K562 (cell line): ENCODE results near the gene RFX7. TPM values are rescaled to one million over a fixed set of nuclear protein-coding genes. Genes with fewer than 3 reads are reported as not detected.

Source experiments
- ATAC-seq: fragments of 200-7000 bp; cut with Tn5 transposase; 3 replicates; pipeline ENCODE4 v1.9.1; 2020; ENCODE audit warnings: moderate library complexity
- BruUV-seq: library from RNA; stranded (reverse); fragments of 400-500 nt; replicated peaks from 2 replicates; lab custom pipeline; 2021; lab: Mats Ljungman, UMichigan
- CTCF ChIA-PET: fragments of 300-600 bp; formaldehyde crosslinking; extraction: SDS; loops from one replicate; lab custom pipeline; 2021; ENCODE audit warnings: low intra/inter-chr PET ratio; lab: Yijun Ruan, JAX
- POLR2A ChIA-PET: fragments of 300-600, 350-650 bp; sonication (Branson Sonifier 250); formaldehyde crosslinking; extraction: SDS; loops from one replicate; lab custom pipeline; 2021; ENCODE audit warnings: antibody characterized with exemption, inconsistent platforms; lab: Yijun Ruan, JAX
- DNase-seq, 4 experiments: peaks; one replicate each; pipeline versions ENCODE4 v3.0.0 to v3.0.0-alpha.2; 2011 to 2018; ENCODE audit warnings: low spot score in 3 of 4, mixed read lengths in 3 of 4; ENCODE audit errors: extremely low read depth in 1 of 4
- FAIRE-seq: peaks from 2 replicates; lab custom pipeline; 2011; peaks lifted over from hg19 to GRCh38; lab: Jason Lieb, UNC
- H2AFZ ChIP-seq: 2 replicates; pipeline ENCODE4 v1.6.0; 2011; ENCODE audit warnings: low read depth, low read length, control low read depth, inconsistent platforms
- H3K27ac ChIP-seq: fragments of 200-600 bp; 3 replicates; pipeline ENCODE4 v1.8.0; 2011; ENCODE audit warnings: low read depth, mild to moderate bottlenecking, control low read depth, inconsistent platforms, low read length, moderate library complexity, mixed read lengths; ENCODE audit errors: extremely low read depth
- H3K27me3 ChIP-seq, 2 experiments: fragments of 300-600 bp in 1 of 2; 2 replicates in 1 of 2; 3 replicates in 1 of 2; pipeline versions ENCODE4 v1.6.0 to v1.8.0; 2011; ENCODE audit warnings: inconsistent platforms in 2 of 2, low read length in 2 of 2, mild to moderate bottlenecking in 1 of 2, mixed read lengths in 1 of 2, moderate library complexity in 1 of 2; ENCODE audit not compliant: control insufficient read depth in 2 of 2, insufficient read depth in 2 of 2
- H3K36me3 ChIP-seq: fragments of 300-600 bp; 3 replicates; pipeline ENCODE4 v1.8.0; 2011; ENCODE audit warnings: mild to moderate bottlenecking, low read length, inconsistent platforms; ENCODE audit not compliant: control insufficient read depth, insufficient read depth
- H3K4me1 ChIP-seq, 2 experiments: fragments of 200-600 bp in 1 of 2; replicated peaks in 1 of 2; 2 replicates in 1 of 2; 3 replicates in 1 of 2; pipeline versions ENCODE4 v1.5.1 to v1.8.0; 2011; ENCODE audit warnings: inconsistent platforms in 2 of 2, low read length in 2 of 2, mild to moderate bottlenecking in 1 of 2, mixed read lengths in 1 of 2, moderate library complexity in 1 of 2; ENCODE audit not compliant: control insufficient read depth in 2 of 2, insufficient read depth in 2 of 2
- H3K4me2 ChIP-seq: 2 replicates; pipeline ENCODE4 v1.6.1; 2011; ENCODE audit warnings: low read length, control low read depth, inconsistent platforms, mixed read lengths; ENCODE audit not compliant: insufficient read depth
- H3K4me3 ChIP-seq: fragments of 200-600 bp; sonication (generic), shearing (Covaris generic); 2 replicates; pipeline ENCODE4 v1.5.1; 2016; ENCODE audit warnings: control low read depth, inconsistent platforms
- H3K79me2 ChIP-seq: fragments of 200-600 bp; 3 replicates; pipeline ENCODE4 v1.8.0; 2011; ENCODE audit warnings: low read length, inconsistent platforms; ENCODE audit not compliant: control insufficient read depth, insufficient read depth
- H3K9ac ChIP-seq, 2 experiments: 2 replicates each; pipeline versions ENCODE4 v1.6.0 to v1.6.1; 2011; ENCODE audit warnings: low read depth in 2 of 2, low read length in 2 of 2, control low read depth in 1 of 2, inconsistent platforms in 1 of 2, mild to moderate bottlenecking in 1 of 2, mixed read lengths in 1 of 2; ENCODE audit not compliant: insufficient read depth in 1 of 2
- H3K9me1 ChIP-seq: one replicate; pipeline ENCODE4 v1.6.0; 2011; ENCODE audit warnings: inconsistent platforms, mild to moderate bottlenecking, low read length, moderate library complexity; ENCODE audit not compliant: control insufficient read depth, insufficient read depth
- H3K9me3 ChIP-seq: replicated peaks from 2 replicates; pipeline ENCODE4 v1.5.1; 2011; ENCODE audit warnings: low read depth, low read length, inconsistent platforms; ENCODE audit not compliant: control insufficient read depth, insufficient read depth
- H4K20me1 ChIP-seq: replicated peaks from 2 replicates; pipeline ENCODE4 v1.6.1; 2011; ENCODE audit warnings: low read length, inconsistent platforms, mixed read lengths; ENCODE audit not compliant: control insufficient read depth, insufficient read depth
- CBX2 ChIP-seq: fragments of 200-600 bp; sonication (generic); IDR thresholded peaks from one replicate; pipeline ENCODE4 v1.6.1; 2012; ENCODE audit warnings: mild to moderate bottlenecking, low read length, inconsistent platforms; ENCODE audit not compliant: insufficient read depth, poor library complexity, severe bottlenecking
- CCAR2 ChIP-seq: fragments of 200-400 bp; formaldehyde crosslinking; IDR thresholded peaks from 2 replicates; pipeline ENCODE4 v1.6.1; 2017; ENCODE audit warnings: mild to moderate bottlenecking, low read depth, low read length
- CGGBP1 ChIP-seq: fragments of 250-450 bp; sonication (Bioruptor Pico); IDR thresholded peaks from 2 replicates; pipeline ENCODE4 v1.9.0; 2021; ENCODE audit warnings: mild to moderate bottlenecking
- CHD1 ChIP-seq: fragments of 200-600 bp; sonication (generic); IDR thresholded peaks from one replicate; pipeline ENCODE4 v1.6.1; 2012; ENCODE audit warnings: mild to moderate bottlenecking, moderate library complexity, low read length, inconsistent platforms
- DPF2 ChIP-seq: fragments of 450-650 bp; IDR thresholded peaks from 2 replicates; pipeline ENCODE4 v1.6.1; 2016
- ELF1 ChIP-seq: fragments of 200-800 bp; sonication (Bioruptor generic); IDR thresholded peaks from 2 replicates; pipeline ENCODE4 v1.6.1; 2016; ENCODE audit warnings: missing genetic modification characterization, missing compliant biosample characterization
- ETV6 ChIP-seq, 3 experiments: fragments of 150-350 bp in 1 of 3; sonication (generic) in 1 of 3; formaldehyde crosslinking in 1 of 3; IDR thresholded peaks; 2 replicates each; pipeline versions ENCODE4 v1.6.1 to v1.8.0; 2014 to 2022; ENCODE audit warnings: borderline replicate concordance in 2 of 3, low read depth in 2 of 3, antibody characterized with exemption in 1 of 3, low read length in 1 of 3, mild to moderate bottlenecking in 1 of 3, missing genetic modification reagents in 1 of 3
- HMG20A ChIP-seq: fragments of 450-650 bp; formaldehyde crosslinking; conservative IDR thresholded peaks from 2 replicates; pipeline ENCODE4 v1.4.0; 2020; ENCODE audit warnings: mild to moderate bottlenecking, mixed read lengths
- IRF9 ChIP-seq: fragments of 450-650 bp; IDR thresholded peaks from 2 replicates; pipeline ENCODE4 v1.6.1; 2016; ENCODE audit warnings: missing biosample characterization, missing genetic modification characterization
- MBD2 ChIP-seq: sonication (generic); IDR thresholded peaks from 2 replicates; pipeline ENCODE4 v1.6.1; 2016; ENCODE audit warnings: low read depth, borderline replicate concordance
- PRPF4 ChIP-seq: fragments of 200-400 bp; formaldehyde crosslinking; IDR thresholded peaks from one replicate; pipeline ENCODE4 v1.6.1; 2017; ENCODE audit warnings: low read length, low read depth, mild to moderate bottlenecking; ENCODE audit not compliant: insufficient read depth, poor library complexity, severe bottlenecking
- RB1 ChIP-seq: fragments of 450-650 bp; IDR thresholded peaks from 2 replicates; pipeline ENCODE4 v1.6.1; 2017; ENCODE audit warnings: low read depth, mild to moderate bottlenecking
- SRF ChIP-seq, 2 experiments: fragments of 250-450, 450-650 bp in 1 of 2; sonication (Bioruptor Pico) in 1 of 2; sonication (generic) in 1 of 2; formaldehyde crosslinking; IDR thresholded peaks; 2 replicates each; pipeline versions ENCODE4 v1.5.0 to v1.5.1; 2020 to 2022; ENCODE audit warnings: mild to moderate bottlenecking in 1 of 2, missing genetic modification reagents in 1 of 2
- THAP12 ChIP-seq: fragments of 250-450 bp; sonication (Bioruptor Pico); IDR thresholded peaks from 2 replicates; pipeline ENCODE4 v1.9.0; 2021; ENCODE audit warnings: mild to moderate bottlenecking, inconsistent platforms
- ZFP36 ChIP-seq: fragments of 150-350 bp; IDR thresholded peaks from 2 replicates; pipeline ENCODE4 v1.6.1; 2018; ENCODE audit warnings: low read length, low read depth; ENCODE audit not compliant: partially characterized antibody
- WGBS: fragments of 100-300 bp; shearing (Covaris generic); methylation state at CpG from one replicate; pipeline ENCODE4 v1.1.6; 2016; ENCODE audit warnings: low coverage, mixed read lengths; ENCODE audit not compliant: insufficient coverage; ENCODE audit errors: missing lambda C conversion rate; 5-methylcytosine and 5-hydroxymethylcytosine counted together
- in situ Hi-C: fragments of 300-500 bp; cut with MboI; formaldehyde crosslinking; loops from 4 replicates; pipeline ENCODE4 v1.15.0; 2018; ENCODE audit warnings: inconsistent platforms, mixed read lengths
- intact Hi-C: fragments of 100-400 bp; cut with micrococcal nuclease; formaldehyde crosslinking; loops from 2 replicates; pipeline ENCODE4 v1.14.2; 2022
- polyA plus RNA-seq, 8 experiments: library from polyadenylated mRNA; depleted of rRNA in 4 of 8; stranded (reverse) in 5 of 8; unstranded in 3 of 8; fragments of >200 nt; fragmentation: Nextera tagmentation in 2 of 8; fragmentation: Illumina TruSeq in 1 of 8; extraction: Ambion mirVana in 2 of 8; extraction: Trizol in 1 of 8; gene quantifications; 2 replicates each; pipeline versions ENCODE4 v1.2.1 to v1.2.3, GENCODE V29; 2011 to 2014; ENCODE audit warnings: inconsistent platforms in 1 of 8, missing spikeins in 1 of 8
- total RNA-seq, 7 experiments: library from RNA; depleted of rRNA in 6 of 7; stranded (reverse); fragments of >200 nt in 6 of 7; fragmentation: Illumina TruSeq in 2 of 7; extraction: Trizol in 2 of 7; gene quantifications; 2 replicates each; pipeline versions ENCODE4 v1.2.1 to v1.2.3, GENCODE V29; 2011 to 2021; ENCODE audit warnings: low replicate concordance in 1 of 7

Gene RFX7
- total and polyA plus RNA-seq, 9 of the 15 experiments (the other 6 are each of a cell fraction or from before 2014, with no cell fraction given): 2.4 to 17.9 (median 6.3) TPM

GRCh38 chr15:56059716-56060115, 184.0 kb downstream of the RFX7 start:
- ChIA-PET POLR2A (interaction anchor here (1.1 kb wide), 1 partner anchor 66 kb away, joined by 4 read pairs; no protein-coding TSS in a partner anchor), CTCF (interaction anchor here (1.0 kb wide), 1 partner anchor 21 kb away, joined by 3 read pairs; no protein-coding TSS in a partner anchor)
- H3K4me3 ChIP-seq: no peak overlapping the region
- intact Hi-C loops (loop anchor here (10.0 kb wide), 1 partner anchor 405 kb away; no protein-coding TSS in a partner anchor), in situ Hi-C loops (no loop called here)
- H2AFZ ChIP-seq: no peak overlapping the region
- no peaks in the 10 kb centered on the region for H4K20me1 ChIP-seq
- TF ChIP-seq ETV6 (IDR thresholded peaks at IDR 0.05; ENCODE audit: borderline replicate concordance in 1 of 2, low read depth in 2 of 2, low read length in 1 of 2) (no peak), ETV6 (CRISPR knock-in tag; IDR thresholded peaks at IDR 0.05; ENCODE audit: borderline replicate concordance) (no peak), ELF1 (tag) (no peak), ZFP36 (no peak), PRPF4 (no peak), CGGBP1 (CRISPR knock-in tag) (no peak), THAP12 (no peak), RB1 (no peak), HMG20A (CRISPR knock-in tag) (no peak), CHD1 (no peak), SRF (CRISPR knock-in tag; IDR thresholded peaks at IDR 0.05) (no peak), CCAR2 (no peak), MBD2 (no peak), IRF9 (tag) (no peak), CBX2 (no peak), DPF2 (no peak)
- FAIRE-seq: no peak
- H3K9me3 ChIP-seq: no peaks in the 10 kb centered on the region
- H3K4me1 ChIP-seq: no peaks in the 10 kb centered on the region
- BruUV-seq: no TSS peak
- H3K4me2 ChIP-seq: no peak overlapping the region
- H3K36me3 ChIP-seq: no peaks in the 10 kb centered on the region
- no peak for ATAC-seq
- 3% methylated on average over 2 of the region's 2 CpGs for WGBS
- no peak for DNase-seq
- H3K9ac ChIP-seq: no peak overlapping the region
- H3K27ac ChIP-seq: no peak overlapping the region
- H3K27me3 ChIP-seq: no peaks in the 10 kb centered on the region; a peak in 1 of 5 replicates
- H3K9me1 ChIP-seq: no peaks in the 10 kb centered on the region
- H3K79me2 ChIP-seq: no peaks in the 10 kb centered on the region
